Natural killer cell (primary cell): Measurements from ENCODE around the gene PSMC4. TPM values are rescaled to one million over a fixed set of nuclear protein-coding genes. Genes with fewer than 3 reads are reported as not detected.

Experiments
- ATAC-seq, 3 donors: fragments of 150-1000 bp in 2 of 3; fragments of 200-7000 bp in 1 of 3; cut with Tn5 transposase; 1 replicate in 1 of 3; 2 replicates in 2 of 3; pipeline ENCODE4 v1.10.0; 2021; ENCODE audit warnings: mild to moderate bottlenecking in 2 of 3, moderate library complexity in 2 of 3
- DNase-seq, 2 donors: peaks; one replicate each; pipeline versions ENCODE4 v3.0.0 to v3.0.0-alpha.2; 2013 to 2021; ENCODE audit warnings: mixed read lengths in 1 of 2
- H3K27ac ChIP-seq: one replicate; pipeline ENCODE4 v1.5.1; 2013; ENCODE audit warnings: mild to moderate bottlenecking, low read length
- H3K27me3 ChIP-seq: one replicate; pipeline ENCODE4 v1.6.1; 2013; ENCODE audit warnings: low read length; ENCODE audit not compliant: control insufficient read depth, insufficient read depth
- H3K36me3 ChIP-seq: one replicate; pipeline ENCODE4 v1.6.1; 2013; ENCODE audit warnings: low read length; ENCODE audit not compliant: control insufficient read depth, insufficient read depth
- H3K4me1 ChIP-seq: one replicate; pipeline ENCODE4 v1.6.1; 2013; ENCODE audit warnings: low read length; ENCODE audit not compliant: control insufficient read depth, insufficient read depth
- H3K4me3 ChIP-seq: one replicate; pipeline ENCODE4 v1.5.1; 2013; ENCODE audit warnings: low read length
- H3K9me3 ChIP-seq: one replicate; pipeline ENCODE4 v1.6.1; 2013; ENCODE audit warnings: low read length; ENCODE audit not compliant: control insufficient read depth, insufficient read depth
- H3K27ac Mint-ChIP-seq, 2 donors: one replicate each; pipeline ENCODE4 v1.8.0; 2022; ENCODE audit warnings: mild to moderate bottlenecking in 2 of 2, mixed read lengths in 2 of 2, moderate library complexity in 1 of 2
- H3K27me3 Mint-ChIP-seq, 2 donors: one replicate each; pipeline ENCODE4 v1.8.0; 2022; ENCODE audit warnings: low read depth in 2 of 2, mixed read lengths in 2 of 2
- H3K36me3 Mint-ChIP-seq: one replicate; pipeline ENCODE4 v1.8.0; 2022; ENCODE audit warnings: mixed read lengths
- H3K4me1 Mint-ChIP-seq, 2 donors: one replicate each; pipeline ENCODE4 v1.8.0; 2022; ENCODE audit warnings: mixed read lengths in 2 of 2
- H3K4me3 Mint-ChIP-seq: one replicate; pipeline ENCODE4 v1.8.0; 2022; ENCODE audit warnings: mild to moderate bottlenecking, moderate library complexity, mixed read lengths
- H3K9me3 Mint-ChIP-seq, 2 donors: one replicate each; pipeline ENCODE4 v1.8.0; 2022; ENCODE audit warnings: mixed read lengths in 2 of 2
- CTCF ChIP-seq: fragments of 200-600 bp; IDR thresholded peaks from one replicate; pipeline ENCODE4 v1.8.0; 2022; ENCODE audit warnings: antibody characterized with exemption
- WGBS: methylation state at CpG from one replicate; pipeline ENCODE4 v1.1.7; 2013; ENCODE audit warnings: missing lambda C conversion rate; ENCODE audit not compliant: insufficient coverage; 5-methylcytosine and 5-hydroxymethylcytosine counted together
- intact Hi-C: fragments of 100-400 bp; cut with micrococcal nuclease; formaldehyde crosslinking; loops from one replicate; pipeline ENCODE4 v1.14.2; 2022
- total RNA-seq, 4 donors: library from RNA; stranded (reverse); fragments of 120-200 nt in 1 of 4; gene quantifications; one replicate each; pipeline versions ENCODE4 v1.2.3 to v1.2.4, GENCODE V29; 2013 to 2022

Gene PSMC4
- total RNA-seq, 3 donors from 2014 or later (not counting 1 experiment from before 2014, with no cell fraction given) = 84.9 to 116 (median 101) TPM

GRCh38 chr19:39937094-39937720 is 33.8 kb upstream of the PSMC4 start:
- WGBS = 58% methylated on average over 4 of the region's 5 CpGs
- peaks cover 64 to 71% of the 10 kb centered on the region in 2 donors for H3K4me1 Mint-ChIP-seq
- H3K27ac Mint-ChIP-seq = peak overlapping the region; percentile 73 to 83
- peaks cover 2 to 11% of the 10 kb centered on the region in 2 donors for H3K9me3 Mint-ChIP-seq
- H3K27ac ChIP-seq = peak overlapping the region; percentile 52
- H3K4me3 ChIP-seq = no peak overlapping the region
- no peak for TF ChIP-seq CTCF
- DNase-seq (peak; percentile 36 to 78), ATAC-seq (peak; percentile 65 to 66 (median 65))
- no peak overlapping the region for H3K4me3 Mint-ChIP-seq
- peaks cover 46% of the 10 kb centered on the region for H3K4me1 ChIP-seq
- H3K36me3 Mint-ChIP-seq = peaks cover 18% of the 10 kb centered on the region
- intact Hi-C loops = no loop called here
- H3K27me3 Mint-ChIP-seq = no peaks in the 10 kb centered on the region
- no peaks in the 10 kb centered on the region for H3K36me3 ChIP-seq
- H3K9me3 ChIP-seq = no peaks in the 10 kb centered on the region
- H3K27me3 ChIP-seq = no peaks in the 10 kb centered on the region

- H3K27ac Mint-ChIP-seq = peak overlapping the region; percentile 73 to 83
- H3K27me3 Mint-ChIP-seq = no peaks in the 10 kb centered on the region
- Histone ChIP-seq H3K4me3 (no peak overlapping the region), H3K27ac (no peak overlapping the region), H3K4me1 (peaks cover 52% of the 10 kb centered on the region), H3K9me3 (no peaks in the 10 kb centered on the region), H3K36me3 (no peaks in the 10 kb centered on the region), H3K27me3 (no peaks in the 10 kb centered on the region)
- no peak overlapping the region for H3K4me3 Mint-ChIP-seq
- DNase-seq (no peak), ATAC-seq (no peak)
- no peak for TF ChIP-seq CTCF
- peaks cover 70 to 77% of the 10 kb centered on the region in 2 donors for H3K4me1 Mint-ChIP-seq
- H3K9me3 Mint-ChIP-seq = peaks cover 2 to 11% of the 10 kb centered on the region in 2 donors
- peaks cover 18% of the 10 kb centered on the region for H3K36me3 Mint-ChIP-seq
- intact Hi-C loops = no loop called here
- 46% methylated on average over 2 of the region's 2 CpGs for WGBS
Observed at GRCh38 chr19:39937787-39938186, 33.2 kb upstream of the PSMC4 start.

GRCh38 chr19:39939556-39939955 is 31.4 kb upstream of the PSMC4 start:
- H3K27ac ChIP-seq = no peak overlapping the region

More at GRCh38 chr19:39939556-39939955, 31.4 kb upstream of the PSMC4 start:
- Histone ChIP-seq H3K4me1 (peaks cover 66% of the 10 kb centered on the region), H3K9me3 (no peaks in the 10 kb centered on the region), H3K4me3 (no peak overlapping the region), H3K27me3 (no peaks in the 10 kb centered on the region), H3K36me3 (no peaks in the 10 kb centered on the region)
- Mint-ChIP-seq H3K36me3 (peaks cover 18% of the 10 kb centered on the region), H3K27me3 (no peaks in the 10 kb centered on the region), H3K4me1 (peaks cover 80 to 83% of the 10 kb centered on the region in 2 donors), H3K9me3 (peaks cover 2 to 11% of the 10 kb centered on the region in 2 donors), H3K4me3 (no peak overlapping the region), H3K27ac (peak overlapping the region; percentile 89 to 97)
- WGBS = 92% methylated on average over 5 of the region's 6 CpGs
- DNase-seq (no peak), ATAC-seq (no peak)
- intact Hi-C loops = no loop called here
- no peak for TF ChIP-seq CTCF
